GM12878 (cell line): ENCODE measurements around the gene B4GALNT4. TPM values are rescaled to one million over a fixed set of nuclear protein-coding genes. Genes with fewer than 3 reads are reported as not detected.
A peak's percentile ranks its signal among the peaks of the same experiment; 100 is the strongest.

Experiments
- ATAC-seq: fragments of 200-7000 bp; cut with Tn5 transposase; 3 replicates; pipeline ENCODE4 v1.9.1; 2020; ENCODE audit warnings: mild to moderate bottlenecking, moderate library complexity
- BruUV-seq: library from RNA; stranded (reverse); fragments of 400-500 nt; replicated peaks from 2 replicates; lab custom pipeline; 2021; lab: Mats Ljungman, UMichigan
- CTCF ChIA-PET: fragments of 300-600 bp; sonication (Branson Sonifier 250); formaldehyde crosslinking; extraction: SDS; loops from one replicate; lab custom pipeline; 2021; ENCODE audit warnings: inconsistent platforms; lab: Yijun Ruan, JAX
- POLR2A ChIA-PET: fragments of 350-600 bp; formaldehyde crosslinking; extraction: SDS; loops from one replicate; lab custom pipeline; 2021; ENCODE audit warnings: inconsistent platforms; lab: Charles Lee
- RAD21 ChIA-PET: fragments of 300-600 bp; sonication (Branson Sonifier 250); formaldehyde crosslinking; loops from one replicate; lab custom pipeline; 2023; ENCODE audit warnings: antibody characterized with exemption; ENCODE audit not compliant: unreplicated experiment; lab: Charles Lee
- SMC1A ChIA-PET: fragments of 300-600 bp; sonication (Branson Sonifier 250); formaldehyde crosslinking; loops from one replicate; lab custom pipeline; 2023; ENCODE audit not compliant: unreplicated experiment, uncharacterized antibody; lab: Charles Lee
- DNase-seq: peaks from one replicate; pipeline ENCODE4 v3.0.0-alpha.2; 2011; ENCODE audit warnings: low read depth, low spot score
- FAIRE-seq: peaks from 3 replicates; lab custom pipeline; 2011; peaks lifted over from hg19 to GRCh38; lab: Jason Lieb, UNC
- H2AFZ ChIP-seq: 2 replicates; pipeline ENCODE4 v1.6.0; 2011; ENCODE audit warnings: low read depth, low read length, control low read depth; ENCODE audit not compliant: control insufficient read depth
- H3K27ac ChIP-seq: 2 replicates; pipeline ENCODE4 v1.5.1; 2011; ENCODE audit warnings: control low read depth; ENCODE audit not compliant: control insufficient read depth, insufficient read depth
- H3K27me3 ChIP-seq, 2 experiments: replicated peaks in 1 of 2; 2 replicates each; pipeline versions ENCODE4 v1.6.0 to v1.6.1; 2011; ENCODE audit warnings: low read length in 1 of 2; ENCODE audit not compliant: control insufficient read depth in 2 of 2, insufficient read depth in 2 of 2
- H3K36me3 ChIP-seq, 2 experiments: 2 replicates each; pipeline ENCODE4 v1.5.1; 2011; ENCODE audit warnings: low read length in 1 of 2; ENCODE audit not compliant: control insufficient read depth in 2 of 2, insufficient read depth in 2 of 2
- H3K4me1 ChIP-seq: 2 replicates; pipeline ENCODE4 v1.6.1; 2011; ENCODE audit warnings: mild to moderate bottlenecking, low read length, moderate library complexity, mixed read lengths; ENCODE audit not compliant: control insufficient read depth, insufficient read depth
- H3K4me2 ChIP-seq: 2 replicates; pipeline ENCODE4 v1.6.0; 2011; ENCODE audit warnings: control low read depth; ENCODE audit not compliant: control insufficient read depth, insufficient read depth
- H3K4me3 ChIP-seq: fragments of 200-600 bp; sonication (generic); 2 replicates; pipeline ENCODE4 v1.5.1; 2016
- H3K79me2 ChIP-seq: 2 replicates; pipeline ENCODE4 v1.6.0; 2011; ENCODE audit warnings: low read length; ENCODE audit not compliant: control insufficient read depth, insufficient read depth
- H3K9ac ChIP-seq: 2 replicates; pipeline ENCODE4 v1.8.0; 2011; ENCODE audit warnings: low read length, control low read depth, mixed read lengths; ENCODE audit not compliant: control insufficient read depth, insufficient read depth
- H3K9me3 ChIP-seq: replicated peaks from 3 replicates; pipeline ENCODE4 v1.5.1; 2011; ENCODE audit warnings: mild to moderate bottlenecking, low read length; ENCODE audit not compliant: control insufficient read depth, insufficient read depth
- H4K20me1 ChIP-seq: 2 replicates; pipeline ENCODE4 v1.6.0; 2011; ENCODE audit not compliant: control insufficient read depth, insufficient read depth
- BCL11A ChIP-seq: IDR thresholded peaks from 2 replicates; pipeline ENCODE4 v1.6.1; 2011; ENCODE audit warnings: low read depth, low read length
- CBX3 ChIP-seq: fragments of 200-600 bp; sonication (generic); IDR thresholded peaks from 2 replicates; pipeline ENCODE4 v1.6.1; 2016; ENCODE audit warnings: low read depth, borderline replicate concordance
- E2F4 ChIP-seq: IDR thresholded peaks from 2 replicates; pipeline ENCODE4 v1.6.1; 2012; ENCODE audit warnings: low read depth, low read length, improper control_type of control experiment
- IRF5 ChIP-seq: fragments of 450-650 bp; IDR thresholded peaks from 2 replicates; pipeline ENCODE4 v1.6.1; 2017; ENCODE audit warnings: borderline replicate concordance
- MLLT1 ChIP-seq: fragments of 450-650 bp; IDR thresholded peaks from 2 replicates; pipeline ENCODE4 v1.6.1; 2016; ENCODE audit warnings: mild to moderate bottlenecking
- MTA3 ChIP-seq: IDR thresholded peaks from 2 replicates; pipeline ENCODE4 v1.6.1; 2012; ENCODE audit warnings: low read length, inconsistent platforms, borderline replicate concordance
- MYB ChIP-seq: fragments of 150-350 bp; IDR thresholded peaks from 2 replicates; pipeline ENCODE4 v1.6.1; 2014; ENCODE audit warnings: mild to moderate bottlenecking, low read depth, low read length, borderline replicate concordance
- YY1 ChIP-seq: IDR thresholded peaks from 2 replicates; pipeline ENCODE4 v1.6.1; 2011; ENCODE audit warnings: low read depth, mild to moderate bottlenecking, low read length
- ZNF384 ChIP-seq: IDR thresholded peaks from 2 replicates; pipeline ENCODE4 v1.6.1; 2012; ENCODE audit warnings: low read depth, mild to moderate bottlenecking, low read length, improper control_type of control experiment, borderline replicate concordance
- ZNF687 ChIP-seq: fragments of 450-650 bp; IDR thresholded peaks from 2 replicates; pipeline ENCODE4 v1.6.1; 2017; ENCODE audit warnings: mild to moderate bottlenecking, moderate library complexity
- WGBS: methylation state at CpG from one replicate; pipeline ENCODE4 v1.1.6; 2016; ENCODE audit warnings: low lambda C conversion rate; ENCODE audit not compliant: insufficient replicate concordance, insufficient coverage; ENCODE audit errors: missing lambda C conversion rate; 5-methylcytosine and 5-hydroxymethylcytosine counted together
- in situ Hi-C: fragments of 300-500 bp; cut with MboI; formaldehyde crosslinking; loops from 9 replicates; pipeline ENCODE4 v1.14.3; 2018; ENCODE audit warnings: mixed read lengths
- intact Hi-C: fragments of 100-400 bp; cut with micrococcal nuclease; formaldehyde crosslinking; loops from one replicate; pipeline ENCODE4 v1.14.2; 2022; ENCODE audit not compliant: unreplicated experiment
- polyA plus RNA-seq, 11 experiments: library from polyadenylated mRNA; depleted of rRNA in 4 of 11; unstranded in 6 of 11; stranded (reverse) in 5 of 11; fragments of >200 nt; fragmentation: Nextera tagmentation in 4 of 11; fragmentation: Illumina TruSeq in 1 of 11; extraction: Ambion mirVana in 4 of 11; extraction: Trizol in 1 of 11; gene quantifications; 1 replicate in 1 of 11; 2 replicates in 10 of 11; pipeline versions ENCODE4 v1.2.1 to v1.2.3, GENCODE V29; 2011 to 2016; ENCODE audit warnings: inconsistent platforms in 2 of 11, missing spikeins in 2 of 11, low read depth in 1 of 11
- total RNA-seq, 4 experiments: library from RNA; depleted of rRNA in 3 of 4; stranded (reverse); fragments of >200 nt in 3 of 4; fragmentation: Illumina TruSeq in 1 of 4; extraction: Trizol in 1 of 4; gene quantifications; 2 replicates each; pipeline versions ENCODE4 v1.2.1 to v1.2.3, GENCODE V29; 2013 to 2021
- TF ChIP-seq, protein P1 (sequence below): fragments of 450-650 bp; IDR thresholded peaks from 2 replicates; pipeline ENCODE4 v1.6.1; 2018; ENCODE audit warnings: borderline replicate concordance, mild to moderate bottlenecking; ENCODE audit not compliant: partially characterized antibody

Gene B4GALNT4
- total and polyA plus RNA-seq, 10 of the 15 experiments (the other 5 are each of a cell fraction or from before 2014, with no cell fraction given): 0.04 to 0.82 (median 0.40) TPM; not detected in 6

GRCh38 chr11:352456-353031 lies 16.8 kb upstream of the B4GALNT4 start:
- no TSS peak for BruUV-seq
- Histone ChIP-seq H3K4me3 (no peak overlapping the region), H3K4me2 (no peak overlapping the region), H3K4me1 (peaks cover 60% of the 10 kb centered on the region), H3K79me2 (peaks cover 7% of the 10 kb centered on the region), H3K27ac (peak overlapping the region; percentile 9; the same call in 1 of the 2 replicates), H3K27me3 (no peaks in the 10 kb centered on the region), H2AFZ (no peak overlapping the region; the same call in 1 of the 2 replicates), H3K9ac (no peak overlapping the region), H3K36me3 (no peaks in the 10 kb centered on the region), H4K20me1 (no peaks in the 10 kb centered on the region), H3K9me3 (no peaks in the 10 kb centered on the region; the same call in 2 of the 3 replicates)
- RAD21 ChIA-PET: no interaction called here
- ATAC-seq (no peak), FAIRE-seq (no peak), DNase-seq (no peak)
- CTCF ChIA-PET: interaction anchor here (1.2 to 1.9 kb wide), 2 partner anchors 25 to 40 kb away, joined by 4 to 9 read pairs; no protein-coding TSS in a partner anchor
- POLR2A ChIA-PET: interaction anchor here (0.7 to 3.9 kb wide), 6 partner anchors 23 to 591 kb away, joined by 3 to 35 read pairs (median 4); partner anchors contain the start of gene SIRT3
- in situ Hi-C loops (no loop called here), intact Hi-C loops (loop anchor here (10.0 kb wide), 1 partner anchor 88 kb away; no protein-coding TSS in a partner anchor)
- WGBS: 86% methylated on average over 12 of the region's 12 CpGs
- SMC1A ChIA-PET: interaction anchor here (0.9 to 4.6 kb wide), 2 partner anchors 22 to 43 kb away, joined by 5 to 44 read pairs; no protein-coding TSS in a partner anchor
- TF ChIP-seq IRF5 (no peak), MYB (no peak), MTA3 (no peak), MLLT1 (no peak), CBX3 (no peak), BCL11A (no peak), ZNF384 (no peak), YY1 (0 out of 2 replicates have a peak, but pooled peaks have one; percentile 8), E2F4 (no peak), ZNF687 (peak; percentile 52; the same call in 1 of the 2 replicates)
- TF ChIP-seq, protein P1, sequence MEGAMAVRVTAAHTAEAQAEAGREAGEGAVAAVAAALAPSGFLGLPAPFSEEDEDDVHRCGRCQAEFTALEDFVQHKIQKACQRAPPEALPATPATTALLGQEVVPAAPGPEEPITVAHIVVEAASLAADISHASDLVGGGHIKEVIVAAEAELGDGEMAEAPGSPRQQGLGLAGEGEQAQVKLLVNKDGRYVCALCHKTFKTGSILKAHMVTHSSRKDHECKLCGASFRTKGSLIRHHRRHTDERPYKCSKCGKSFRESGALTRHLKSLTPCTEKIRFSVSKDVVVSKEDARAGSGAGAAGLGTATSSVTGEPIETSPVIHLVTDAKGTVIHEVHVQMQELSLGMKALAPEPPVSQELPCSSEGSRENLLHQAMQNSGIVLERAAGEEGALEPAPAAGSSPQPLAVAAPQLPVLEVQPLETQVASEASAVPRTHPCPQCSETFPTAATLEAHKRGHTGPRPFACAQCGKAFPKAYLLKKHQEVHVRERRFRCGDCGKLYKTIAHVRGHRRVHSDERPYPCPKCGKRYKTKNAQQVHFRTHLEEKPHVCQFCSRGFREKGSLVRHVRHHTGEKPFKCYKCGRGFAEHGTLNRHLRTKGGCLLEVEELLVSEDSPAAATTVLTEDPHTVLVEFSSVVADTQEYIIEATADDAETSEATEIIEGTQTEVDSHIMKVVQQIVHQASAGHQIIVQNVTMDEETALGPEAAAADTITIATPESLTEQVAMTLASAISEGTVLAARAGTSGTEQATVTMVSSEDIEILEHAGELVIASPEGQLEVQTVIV: no peak
